HG02759 (cell line): ENCODE data around the gene PRAME.
"Not testable (repeated sequence)": the region's sequence is repeated elsewhere in the genome, so short reads cannot be mapped to it uniquely, and the experiment has no call there.

Experiments
- ATAC-seq: cut with Tn5 transposase; IDR thresholded peaks from one replicate; pipeline ENCODE4 v1.9.1; 2021; ENCODE audit warnings: mild to moderate bottlenecking, moderate library complexity; ENCODE audit not compliant: unreplicated experiment

Gene PRAME

GRCh38 chr22:22581524-22581923, 22.5 kb upstream of the PRAME start:
- not testable (repeated sequence) for ATAC-seq

DNA sequence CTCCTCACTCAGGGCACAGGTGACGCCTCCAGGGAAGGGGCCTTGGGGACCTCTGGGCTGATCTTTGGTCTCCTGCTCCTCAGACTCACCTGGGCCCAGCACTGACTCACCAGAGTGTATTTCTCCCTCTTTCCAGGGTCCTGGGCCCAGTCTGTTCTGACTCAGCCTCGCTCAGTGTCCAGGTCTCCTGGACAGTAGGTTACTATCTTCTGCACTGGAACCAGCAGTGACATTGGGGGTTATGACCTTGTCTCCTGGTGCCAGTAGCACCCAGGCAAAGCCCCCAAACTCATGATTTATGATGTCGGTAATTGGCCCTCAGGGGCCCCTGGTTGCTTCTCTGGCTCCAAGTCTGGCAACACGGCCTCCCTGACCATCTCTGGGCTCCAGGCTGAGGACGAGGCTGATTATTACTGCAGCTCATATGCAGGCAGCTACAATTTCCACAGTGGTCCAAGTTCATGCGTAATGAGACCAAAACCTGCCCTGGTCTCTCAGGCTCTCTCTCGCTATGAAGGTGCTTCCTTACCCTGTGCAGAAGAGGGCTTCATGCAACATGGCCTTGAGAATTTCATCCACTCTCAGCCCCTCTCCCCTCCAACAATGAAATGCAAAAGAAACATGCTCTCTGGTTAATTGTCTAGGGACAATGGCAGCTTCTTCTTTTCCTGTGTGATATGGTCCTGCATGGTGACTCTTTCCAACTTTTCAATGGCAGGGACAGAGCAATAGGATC, 21.0 kb upstream of the PRAME start:
- no peak for ATAC-seq

DNA sequence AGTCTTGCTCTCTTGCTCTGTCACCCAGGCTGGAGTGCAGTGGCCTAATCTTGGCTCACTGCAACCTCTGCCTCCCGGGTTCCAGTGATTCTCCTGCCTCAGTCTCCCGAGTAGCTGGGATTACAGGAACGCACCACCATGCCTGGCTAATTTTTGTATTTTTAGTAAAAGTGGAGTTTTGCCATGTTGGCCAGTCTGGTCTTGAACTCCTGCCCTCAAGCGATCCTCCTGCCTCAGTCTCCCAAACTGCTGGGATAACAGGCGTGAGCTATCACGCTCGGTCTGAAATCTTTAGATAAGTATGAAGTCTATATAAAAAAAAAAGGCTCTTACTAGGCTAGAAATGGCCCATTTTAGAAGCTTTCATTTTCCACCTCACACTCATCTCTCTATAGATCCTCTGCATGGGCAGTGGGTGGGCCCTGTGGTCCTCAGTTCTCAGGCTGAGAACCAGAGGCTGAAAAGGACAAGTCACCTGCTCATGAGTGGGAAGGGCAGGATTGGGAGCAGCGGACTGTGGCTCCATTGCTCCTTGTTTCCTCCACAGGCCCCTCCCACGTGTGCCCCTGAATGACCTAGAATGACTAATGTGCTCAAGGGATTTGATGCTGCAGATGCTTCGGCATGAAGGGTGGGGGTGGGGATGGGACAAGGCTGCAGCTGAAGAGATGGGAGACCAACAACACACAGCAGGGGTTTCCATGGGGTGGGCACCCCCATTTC, 19.8 kb upstream of the PRAME start:
- ATAC-seq = no peak

DNA sequence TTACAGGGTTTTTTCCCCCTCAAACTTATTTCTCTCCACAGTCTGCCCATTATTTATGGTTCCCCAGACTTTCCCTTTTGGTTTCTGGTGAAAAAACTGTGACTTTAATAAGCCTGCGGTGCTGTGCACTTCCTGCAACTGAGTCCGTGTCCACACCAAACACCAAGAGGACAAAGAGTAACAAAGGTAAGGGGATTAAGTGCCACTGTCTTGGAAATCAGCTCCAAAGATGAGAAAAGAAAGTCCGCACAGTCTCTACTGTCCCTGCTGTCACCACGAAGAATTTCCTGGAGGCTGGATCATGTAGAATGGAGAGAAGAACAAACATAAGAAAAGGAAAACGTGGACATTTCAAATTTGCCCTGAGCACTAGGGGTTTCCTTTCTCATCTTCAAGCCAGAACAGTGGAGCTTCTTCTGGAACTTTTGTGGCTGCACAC, 17.9 kb upstream of the PRAME start:
- no peak for ATAC-seq

GRCh38 chr22:22576244-22576988, 17.4 kb upstream of the PRAME start:
- ATAC-seq = no peak

GRCh38 chr22:22574361-22574760, 15.3 kb upstream of the PRAME start:
- no peak for ATAC-seq

GRCh38 chr22:22573047-22573889, 14.2 kb upstream of the PRAME start:
- ATAC-seq = no peak

DNA sequence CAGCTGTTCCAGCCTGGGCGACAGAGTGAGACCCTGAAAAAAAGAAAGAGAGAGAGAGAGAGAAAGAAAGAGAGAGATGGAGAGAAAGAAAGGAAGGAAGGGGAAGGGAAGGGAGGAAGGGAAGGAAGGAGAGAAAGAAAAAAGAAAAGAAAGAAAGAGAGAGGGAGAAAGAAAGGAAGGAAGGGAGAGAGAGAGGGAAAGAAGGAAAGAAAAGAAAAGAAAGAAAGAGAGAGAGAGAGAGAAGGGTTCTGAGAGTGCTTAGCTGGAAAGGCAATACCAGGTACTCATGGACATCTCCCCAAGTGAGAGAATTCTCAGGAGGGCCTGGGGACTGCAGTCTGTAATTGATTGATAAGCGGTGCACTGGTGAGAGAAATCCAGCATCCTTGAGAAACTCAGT, 12.8 kb upstream of the PRAME start:
- no peak for ATAC-seq

DNA sequence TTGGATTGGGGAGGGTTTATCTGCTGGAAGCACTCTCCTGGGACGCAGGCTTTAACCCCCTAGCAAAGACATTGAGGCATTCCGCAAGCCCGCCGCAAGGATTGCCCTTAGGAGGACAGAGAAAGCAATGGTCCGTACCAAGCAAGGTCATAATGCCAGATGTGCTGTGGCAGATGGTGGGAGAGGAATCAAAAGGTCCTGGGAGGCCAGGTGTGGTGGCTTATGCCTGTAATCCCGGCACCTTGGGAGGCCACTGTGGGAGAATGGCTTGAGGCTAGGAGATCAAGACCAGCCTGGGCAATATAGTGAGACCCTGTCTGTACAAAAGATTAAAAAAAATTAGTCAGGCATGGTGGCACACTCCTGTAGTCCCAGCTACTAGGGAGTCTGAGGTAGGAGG, 12.4 kb upstream of the PRAME start:
- no peak for ATAC-seq

- no peak for ATAC-seq
Observed at GRCh38 chr22:22569218-22569617, 10.2 kb upstream of the PRAME start.

DNA sequence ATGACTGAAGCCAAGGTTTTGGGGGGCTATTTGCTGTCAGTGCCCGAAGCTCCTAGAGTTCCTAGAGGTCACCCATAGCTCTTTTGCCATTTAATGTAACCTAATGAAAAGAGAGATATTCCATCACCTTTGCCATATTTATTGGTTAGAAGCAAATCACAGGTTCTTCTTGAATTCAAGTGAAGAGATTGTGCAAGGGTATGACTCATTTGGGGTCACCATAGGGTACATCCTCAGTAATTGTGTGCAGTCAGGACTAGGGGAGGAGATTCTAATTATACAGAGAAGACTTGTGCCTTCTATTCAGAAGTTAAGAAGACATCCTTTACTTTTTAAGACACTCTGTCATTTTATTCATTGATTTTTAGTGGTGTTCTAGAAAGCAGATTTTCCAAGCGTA, 6.9 kb upstream of the PRAME start:
- ATAC-seq = no peak

DNA sequence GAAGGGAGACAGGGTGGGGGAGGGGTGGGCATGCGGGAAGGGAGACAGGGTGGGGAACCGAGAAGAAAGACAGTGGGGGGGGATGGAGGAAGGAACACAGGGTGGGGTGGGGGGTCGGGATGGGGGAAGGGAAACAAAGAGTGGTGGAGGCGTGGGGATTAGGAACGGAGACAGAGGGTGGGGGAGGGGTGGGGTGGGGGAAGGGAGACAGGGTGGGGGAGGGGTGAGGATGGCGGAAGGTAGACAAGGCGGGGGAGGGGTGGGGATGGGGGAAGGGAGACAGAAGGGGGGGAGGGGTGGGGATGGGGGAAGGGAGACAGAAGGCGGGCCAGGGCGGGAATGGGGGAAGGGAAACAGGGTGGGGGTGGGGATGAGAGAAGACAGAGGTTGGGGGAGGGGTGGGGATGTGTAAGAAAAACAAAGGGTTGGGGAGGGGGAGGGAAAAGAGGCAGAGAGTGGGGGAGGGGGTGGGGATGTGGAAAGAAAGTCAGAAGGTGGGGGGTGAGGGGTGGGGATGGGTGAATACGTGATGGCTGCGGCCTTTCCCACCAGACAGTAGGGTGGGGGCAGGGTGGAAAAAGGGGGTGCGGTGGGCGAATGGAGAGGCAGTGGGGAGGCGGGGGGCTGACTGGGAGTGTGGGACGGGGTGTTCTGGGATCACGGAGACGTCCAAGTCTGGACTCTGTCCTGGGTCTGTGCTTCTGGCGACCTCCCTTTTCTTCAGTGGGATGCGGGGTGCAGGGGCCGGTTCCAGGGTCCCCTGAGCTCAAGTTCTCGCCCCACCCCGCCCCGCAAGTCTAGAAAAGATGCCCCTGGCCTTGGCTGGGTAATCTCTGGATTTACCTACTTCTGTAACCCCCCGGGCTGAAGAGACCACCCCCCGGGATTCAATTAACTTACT, 744 bp downstream of the PRAME start:
- no peak for ATAC-seq

- no peak for ATAC-seq
Observed at GRCh38 chr22:22556995-22557925, 1.8 kb downstream of the PRAME start.

GRCh38 chr22:22556578-22556977, 2.5 kb downstream of the PRAME start:
- no peak for ATAC-seq

DNA sequence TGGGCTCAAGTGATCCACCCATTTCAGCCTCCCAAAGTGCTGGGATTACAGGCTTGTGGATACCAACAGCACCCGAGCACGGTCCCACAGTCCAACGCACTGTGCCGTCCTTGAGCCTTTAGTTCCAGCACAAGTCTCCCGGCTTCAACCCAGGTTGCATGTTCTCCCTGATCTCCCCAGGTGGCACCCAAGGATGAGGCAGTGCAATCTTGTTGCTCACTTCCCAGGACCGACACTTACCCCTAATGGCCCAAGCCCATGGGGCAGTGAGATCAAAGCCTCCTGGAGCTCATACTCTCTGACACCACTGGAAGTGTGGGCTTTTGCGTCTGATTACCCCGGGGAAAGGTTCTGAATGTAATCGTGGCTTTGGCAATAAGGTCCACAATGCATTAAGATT, 3.5 kb downstream of the PRAME start:
- no peak for ATAC-seq

DNA sequence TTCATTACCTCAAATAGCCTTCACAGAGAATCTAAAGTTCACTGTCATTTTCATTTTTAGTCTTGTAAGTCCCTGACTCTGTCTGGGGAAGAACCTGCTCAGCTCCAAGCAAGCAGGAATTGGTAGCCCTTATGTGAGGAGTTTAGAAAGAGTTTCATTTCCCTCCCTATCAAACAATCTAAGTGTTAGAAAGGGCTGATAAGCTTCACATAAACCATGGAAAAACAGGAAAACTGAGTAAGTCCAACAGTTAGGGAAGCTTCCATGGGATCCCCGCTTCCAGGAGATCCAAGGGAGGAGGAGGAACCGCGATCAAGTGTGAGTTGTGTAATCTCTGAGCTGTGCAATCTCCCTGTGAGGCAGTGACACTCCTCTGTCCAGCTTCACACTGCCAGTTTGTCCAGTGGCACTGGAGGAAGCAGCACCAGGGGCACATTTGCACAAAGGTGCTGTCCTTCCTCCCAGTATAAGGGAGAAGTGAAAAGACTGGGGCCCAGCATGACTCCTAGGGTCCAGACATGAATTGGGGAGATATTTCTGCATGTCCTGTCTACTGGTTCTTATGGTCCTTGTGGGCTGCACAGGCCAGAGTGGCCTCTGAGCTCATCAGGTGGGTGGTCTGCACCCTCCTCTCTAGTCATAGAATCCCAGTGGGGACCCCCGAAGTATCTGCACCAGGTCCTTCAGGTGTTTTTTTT, 4.3 kb downstream of the PRAME start:
- ATAC-seq = no peak

GRCh38 chr22:22553735-22554586, 5.1 kb downstream of the PRAME start:
- ATAC-seq = no peak
